HepG2 (cell line): ENCODE measurements around the gene DLX1. TPM values are rescaled to one million over a fixed set of nuclear protein-coding genes. Genes with fewer than 3 reads are reported as not detected.

Source experiments
- BCLAF1 ChIP-seq: fragments of 450-650 bp; IDR thresholded peaks from 2 replicates; pipeline ENCODE4 v1.6.1; 2017; ENCODE audit warnings: mild to moderate bottlenecking
- BRD4 ChIP-seq: sonication (generic); formaldehyde crosslinking; IDR thresholded peaks from 2 replicates; pipeline ENCODE4 v1.4.0; 2020; ENCODE audit warnings: missing genetic modification reagents
- EP300 ChIP-seq, 3 experiments: sonication (generic) in 1 of 3; formaldehyde crosslinking in 1 of 3; IDR thresholded peaks; 2 replicates each; pipeline versions ENCODE4 v1.5.1 to v1.6.1; 2011 to 2020; ENCODE audit warnings: low read depth in 2 of 3, low read length in 2 of 3, borderline replicate concordance in 1 of 3, improper control_type of control experiment in 1 of 3, mild to moderate bottlenecking in 1 of 3, missing genetic modification reagents in 1 of 3, moderate library complexity in 1 of 3
- FOXO1 ChIP-seq: sonication (generic); formaldehyde crosslinking; IDR thresholded peaks from 2 replicates; pipeline ENCODE4 v1.4.0; 2020; ENCODE audit warnings: missing genetic modification reagents
- KDM5B ChIP-seq: sonication (generic); formaldehyde crosslinking; IDR thresholded peaks from 2 replicates; pipeline ENCODE4 v1.4.0; 2020; ENCODE audit warnings: missing genetic modification reagents, mild to moderate bottlenecking, borderline replicate concordance
- MTF1 ChIP-seq: sonication (generic); formaldehyde crosslinking; IDR thresholded peaks from 2 replicates; pipeline ENCODE4 v1.5.0; 2020; ENCODE audit warnings: missing genetic modification reagents
- NRL ChIP-seq: sonication (generic); formaldehyde crosslinking; IDR thresholded peaks from 2 replicates; pipeline ENCODE4 v1.5.0; 2020; ENCODE audit warnings: missing genetic modification reagents, mild to moderate bottlenecking, moderate library complexity, borderline replicate concordance
- RAD21 ChIP-seq: fragments of 450-650 bp; formaldehyde crosslinking; IDR thresholded peaks from 2 replicates; pipeline ENCODE4 v1.5.0; 2020; ENCODE audit warnings: mild to moderate bottlenecking
- REPIN1 ChIP-seq: sonication (generic); formaldehyde crosslinking; IDR thresholded peaks from 2 replicates; pipeline ENCODE4 v1.8.0; 2022; ENCODE audit warnings: missing genetic modification reagents, low read depth, mild to moderate bottlenecking, borderline replicate concordance
- SIX1 ChIP-seq: sonication (generic); formaldehyde crosslinking; IDR thresholded peaks from 2 replicates; pipeline ENCODE4 v1.4.0; 2020; ENCODE audit warnings: missing genetic modification reagents, borderline replicate concordance
- ZFP36L2 ChIP-seq: sonication (generic); formaldehyde crosslinking; IDR thresholded peaks from 2 replicates; pipeline ENCODE4 v1.4.0; 2020; ENCODE audit warnings: missing genetic modification reagents
- ZNF292 ChIP-seq: sonication (generic); formaldehyde crosslinking; IDR thresholded peaks from 2 replicates; pipeline ENCODE4 v1.8.1; 2022; ENCODE audit warnings: mild to moderate bottlenecking, low read depth, missing genetic modification reagents, borderline replicate concordance
- ZNF326 ChIP-seq: sonication (generic); formaldehyde crosslinking; IDR thresholded peaks from 2 replicates; pipeline ENCODE4 v1.4.0; 2020; ENCODE audit warnings: missing genetic modification reagents, borderline replicate concordance
- ZNF550 ChIP-seq: sonication (generic); formaldehyde crosslinking; IDR thresholded peaks from 2 replicates; pipeline ENCODE4 v1.4.0; 2020; ENCODE audit warnings: mild to moderate bottlenecking, missing genetic modification reagents, borderline replicate concordance
- ZNF749 ChIP-seq: sonication (generic); formaldehyde crosslinking; IDR thresholded peaks from 2 replicates; pipeline ENCODE4 v1.8.0; 2022; ENCODE audit warnings: mild to moderate bottlenecking, missing genetic modification reagents, moderate library complexity, borderline replicate concordance
- ZNF777 ChIP-seq: sonication (generic); formaldehyde crosslinking; IDR thresholded peaks from 2 replicates; pipeline ENCODE4 v1.4.0; 2020; ENCODE audit warnings: missing genetic modification reagents
- ZNF891 ChIP-seq: sonication (generic); formaldehyde crosslinking; IDR thresholded peaks from 2 replicates; pipeline ENCODE4 v1.5.0; 2020; ENCODE audit warnings: mild to moderate bottlenecking, missing genetic modification reagents
- polyA plus RNA-seq, 8 experiments: library from polyadenylated mRNA; depleted of rRNA in 3 of 8; stranded (reverse) in 7 of 8; unstranded in 1 of 8; fragments of >200 nt; fragmentation: Illumina TruSeq in 4 of 8; extraction: Trizol in 4 of 8; gene quantifications; 2 replicates each; pipeline versions ENCODE4 v1.2.1 to v1.2.3, GENCODE V29; 2011 to 2016; ENCODE audit warnings: low read depth in 4 of 8, missing spikeins in 1 of 8, mixed read lengths in 1 of 8; ENCODE audit not compliant: insufficient read depth in 1 of 8
- total RNA-seq, 5 experiments: library from RNA; depleted of rRNA; stranded (reverse); fragments of >200 nt; fragmentation: Illumina TruSeq; extraction: Trizol; gene quantifications; 2 replicates each; pipeline ENCODE4 v1.2.3, GENCODE V29; 2016; ENCODE audit warnings: low read depth in 1 of 5
- TF ChIP-seq, protein P1 (sequence below): sonication (generic); formaldehyde crosslinking; IDR thresholded peaks from 2 replicates; pipeline ENCODE4 v1.5.0; 2020; ENCODE audit warnings: mild to moderate bottlenecking, missing genetic modification reagents
- TF ChIP-seq, protein P2 (sequence below): sonication (generic); formaldehyde crosslinking; conservative IDR thresholded peaks from 2 replicates; pipeline ENCODE4 v1.4.0; 2020; ENCODE audit warnings: mild to moderate bottlenecking, missing genetic modification reagents, moderate library complexity

DLX1 gene
- total and polyA plus RNA-seq, 2 of the 13 experiments (the other 11 are each of a cell fraction or from before 2014, with no cell fraction given): 0.18 to 0.86 TPM

DNA sequence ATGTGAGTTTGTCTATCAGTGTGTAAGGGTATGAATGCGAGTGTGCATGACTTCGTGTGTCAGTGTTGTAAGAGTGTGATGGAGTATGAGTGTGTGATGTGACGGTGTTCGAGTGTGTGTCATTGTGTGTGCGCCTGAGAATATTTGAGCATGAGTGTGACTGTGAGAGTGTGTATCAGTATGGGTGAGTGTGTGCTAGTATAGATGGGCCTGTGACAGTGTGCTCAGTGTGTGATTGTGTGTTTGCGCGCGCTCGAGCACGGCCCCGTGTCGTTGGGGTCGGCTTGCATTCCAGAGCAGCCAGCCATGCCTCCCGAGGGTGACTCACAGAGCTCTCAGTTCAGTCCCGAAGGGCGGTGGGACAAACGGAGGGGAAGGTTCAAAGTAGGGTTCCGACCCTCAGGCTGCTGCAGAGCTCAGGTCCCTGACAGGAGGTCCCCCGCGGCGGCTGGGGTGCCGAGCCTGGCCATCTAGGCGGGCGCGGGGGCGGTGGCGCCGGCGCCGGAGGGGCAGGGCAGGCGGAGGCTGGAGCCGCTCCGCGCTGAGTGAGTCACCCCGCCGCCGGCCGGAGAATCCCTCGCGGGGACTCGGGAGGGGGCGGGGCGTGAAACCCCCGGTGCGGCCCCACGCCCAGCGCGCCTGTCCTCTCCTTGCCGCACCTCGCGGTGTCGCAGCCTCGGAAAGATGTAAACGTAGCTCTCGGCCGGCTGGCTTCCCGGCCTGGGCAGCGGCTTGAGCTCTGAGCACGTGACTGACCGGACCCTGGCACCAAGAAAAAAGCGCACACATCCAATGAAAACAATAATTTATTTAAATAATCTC is 13.6 kb downstream of the DLX1 start (continued):
- TF ChIP-seq EP300 (IDR thresholded peaks at IDR 0.05; ENCODE audit: low read depth in 2 of 2, low read length in 2 of 2) (no peak), EP300 (CRISPR knock-in tag; IDR thresholded peaks at IDR 0.05; ENCODE audit: borderline replicate concordance) (no peak), ZNF777 (CRISPR knock-in tag) (peak; percentile 85), SIX1 (CRISPR knock-in tag) (no peak), BCLAF1 (no peak), NRL (CRISPR knock-in tag) (peak; percentile 61; the same call in 1 of the 2 replicates), ZNF891 (CRISPR knock-in tag) (0 out of 2 replicates have a peak, but pooled peaks have one; percentile 33), BRD4 (CRISPR knock-in tag) (no peak), ZNF550 (CRISPR knock-in tag) (no peak), ZNF749 (CRISPR knock-in tag) (no peak), RAD21 (0 out of 2 replicates have a peak, but pooled peaks have one; percentile 34), ZNF292 (CRISPR knock-in tag) (no peak; the same call in 1 of the 2 replicates), REPIN1 (0 out of 2 replicates have a peak, but pooled peaks have one; percentile 31), ZFP36L2 (CRISPR knock-in tag) (no peak), FOXO1 (CRISPR knock-in tag) (no peak; the same call in none of the 2 replicates), MTF1 (CRISPR knock-in tag) (no peak), KDM5B (CRISPR knock-in tag) (peak; percentile 85; the same call in 1 of the 2 replicates), ZNF326 (CRISPR knock-in tag) (no peak)
- TF ChIP-seq, protein P1, sequence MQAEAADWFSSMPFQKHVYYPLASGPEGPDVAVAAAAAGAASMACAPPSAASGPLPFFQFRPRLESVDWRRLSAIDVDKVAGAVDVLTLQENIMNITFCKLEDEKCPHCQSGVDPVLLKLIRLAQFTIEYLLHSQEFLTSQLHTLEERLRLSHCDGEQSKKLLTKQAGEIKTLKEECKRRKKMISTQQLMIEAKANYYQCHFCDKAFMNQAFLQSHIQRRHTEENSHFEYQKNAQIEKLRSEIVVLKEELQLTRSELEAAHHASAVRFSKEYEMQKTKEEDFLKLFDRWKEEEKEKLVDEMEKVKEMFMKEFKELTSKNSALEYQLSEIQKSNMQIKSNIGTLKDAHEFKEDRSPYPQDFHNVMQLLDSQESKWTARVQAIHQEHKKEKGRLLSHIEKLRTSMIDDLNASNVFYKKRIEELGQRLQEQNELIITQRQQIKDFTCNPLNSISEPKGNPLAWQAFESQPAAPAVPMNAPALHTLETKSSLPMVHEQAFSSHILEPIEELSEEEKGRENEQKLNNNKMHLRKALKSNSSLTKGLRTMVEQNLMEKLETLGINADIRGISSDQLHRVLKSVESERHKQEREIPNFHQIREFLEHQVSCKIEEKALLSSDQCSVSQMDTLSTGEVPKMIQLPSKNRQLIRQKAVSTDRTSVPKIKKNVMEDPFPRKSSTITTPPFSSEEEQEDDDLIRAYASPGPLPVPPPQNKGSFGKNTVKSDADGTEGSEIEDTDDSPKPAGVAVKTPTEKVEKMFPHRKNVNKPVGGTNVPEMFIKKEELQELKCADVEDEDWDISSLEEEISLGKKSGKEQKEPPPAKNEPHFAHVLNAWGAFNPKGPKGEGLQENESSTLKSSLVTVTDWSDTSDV (CRISPR knock-in tag): no peak
- TF ChIP-seq, protein P2, sequence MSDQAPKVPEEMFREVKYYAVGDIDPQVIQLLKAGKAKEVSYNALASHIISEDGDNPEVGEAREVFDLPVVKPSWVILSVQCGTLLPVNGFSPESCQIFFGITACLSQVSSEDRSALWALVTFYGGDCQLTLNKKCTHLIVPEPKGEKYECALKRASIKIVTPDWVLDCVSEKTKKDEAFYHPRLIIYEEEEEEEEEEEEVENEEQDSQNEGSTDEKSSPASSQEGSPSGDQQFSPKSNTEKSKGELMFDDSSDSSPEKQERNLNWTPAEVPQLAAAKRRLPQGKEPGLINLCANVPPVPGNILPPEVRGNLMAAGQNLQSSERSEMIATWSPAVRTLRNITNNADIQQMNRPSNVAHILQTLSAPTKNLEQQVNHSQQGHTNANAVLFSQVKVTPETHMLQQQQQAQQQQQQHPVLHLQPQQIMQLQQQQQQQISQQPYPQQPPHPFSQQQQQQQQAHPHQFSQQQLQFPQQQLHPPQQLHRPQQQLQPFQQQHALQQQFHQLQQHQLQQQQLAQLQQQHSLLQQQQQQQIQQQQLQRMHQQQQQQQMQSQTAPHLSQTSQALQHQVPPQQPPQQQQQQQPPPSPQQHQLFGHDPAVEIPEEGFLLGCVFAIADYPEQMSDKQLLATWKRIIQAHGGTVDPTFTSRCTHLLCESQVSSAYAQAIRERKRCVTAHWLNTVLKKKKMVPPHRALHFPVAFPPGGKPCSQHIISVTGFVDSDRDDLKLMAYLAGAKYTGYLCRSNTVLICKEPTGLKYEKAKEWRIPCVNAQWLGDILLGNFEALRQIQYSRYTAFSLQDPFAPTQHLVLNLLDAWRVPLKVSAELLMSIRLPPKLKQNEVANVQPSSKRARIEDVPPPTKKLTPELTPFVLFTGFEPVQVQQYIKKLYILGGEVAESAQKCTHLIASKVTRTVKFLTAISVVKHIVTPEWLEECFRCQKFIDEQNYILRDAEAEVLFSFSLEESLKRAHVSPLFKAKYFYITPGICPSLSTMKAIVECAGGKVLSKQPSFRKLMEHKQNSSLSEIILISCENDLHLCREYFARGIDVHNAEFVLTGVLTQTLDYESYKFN (CRISPR knock-in tag): 0 out of 2 replicates have a peak, but pooled peaks have one; percentile 11
